Liver (tissue), 9 donors: ENCODE results near the gene TTC33. TPM values are rescaled to one million over a fixed set of nuclear protein-coding genes. Genes with fewer than 3 reads are reported as not detected.

Experiments used
- DNase-seq: peaks from one replicate; pipeline ENCODE4 v3.0.0-alpha.2; 2017; ENCODE audit warnings: low spot score
- H3K27ac ChIP-seq, 2 donors: one replicate each; pipeline ENCODE4 v1.7.0; 2013; ENCODE audit warnings: inconsistent platforms in 2 of 2, low read length in 2 of 2, control low read depth in 1 of 2, low read depth in 1 of 2, mild to moderate bottlenecking in 1 of 2
- H3K27me3 ChIP-seq, 4 donors: one replicate each; pipeline versions ENCODE4 v1.6.1 to v1.7.0; 2013; ENCODE audit warnings: low read length in 3 of 4, inconsistent platforms in 1 of 4, mild to moderate bottlenecking in 1 of 4, moderate library complexity in 1 of 4; ENCODE audit not compliant: control insufficient read depth in 4 of 4, insufficient read depth in 4 of 4
- H3K36me3 ChIP-seq, 4 donors: one replicate each; pipeline versions ENCODE4 v1.6.1 to v1.7.0; 2013; ENCODE audit warnings: low read length in 3 of 4, mild to moderate bottlenecking in 3 of 4, low read depth in 1 of 4, moderate library complexity in 1 of 4; ENCODE audit not compliant: control insufficient read depth in 4 of 4, insufficient read depth in 3 of 4
- H3K4me1 ChIP-seq, 4 donors: one replicate each; pipeline versions ENCODE4 v1.6.1 to v1.7.0; 2013; ENCODE audit warnings: low read length in 3 of 4, mild to moderate bottlenecking in 3 of 4, moderate library complexity in 1 of 4; ENCODE audit not compliant: control insufficient read depth in 4 of 4, insufficient read depth in 4 of 4
- H3K4me3 ChIP-seq, 3 donors: one replicate each; pipeline versions ENCODE4 v1.6.1 to v1.7.0; 2013; ENCODE audit warnings: low read length in 3 of 3, control low read depth in 1 of 3, low read depth in 1 of 3, mild to moderate bottlenecking in 1 of 3
- H3K9ac ChIP-seq, 2 donors: one replicate each; pipeline ENCODE4 v1.7.0; 2013; ENCODE audit warnings: low read length in 2 of 2, mild to moderate bottlenecking in 2 of 2, moderate library complexity in 2 of 2, control low read depth in 1 of 2, low read depth in 1 of 2
- H3K9me3 ChIP-seq, 4 donors: one replicate each; pipeline versions ENCODE4 v1.6.1 to v1.7.0; 2013; ENCODE audit warnings: low read length in 3 of 4; ENCODE audit not compliant: control insufficient read depth in 4 of 4
- EGR1 ChIP-seq, 2 donors: IDR thresholded peaks; 2 replicates each; pipeline ENCODE4 v1.6.1; 2016 to 2018; ENCODE audit warnings: antibody characterized with exemption in 2 of 2, low read depth in 2 of 2
- FOXA2 ChIP-seq: IDR thresholded peaks from 2 replicates; pipeline ENCODE4 v1.6.1; 2016; ENCODE audit warnings: antibody characterized with exemption
- HNF4A ChIP-seq, 2 donors: conservative IDR thresholded peaks; 2 replicates each; pipeline ENCODE4 v1.6.1; 2016; ENCODE audit warnings: antibody characterized with exemption in 2 of 2, mild to moderate bottlenecking in 2 of 2
- HNF4G ChIP-seq: IDR thresholded peaks from 2 replicates; pipeline ENCODE4 v1.6.1; 2016; ENCODE audit warnings: antibody characterized with exemption
- NR2F2 ChIP-seq: IDR thresholded peaks from 2 replicates; pipeline ENCODE4 v1.6.1; 2016; ENCODE audit warnings: antibody characterized with exemption
- RXRA ChIP-seq, 2 donors: IDR thresholded peaks; 2 replicates each; pipeline ENCODE4 v1.6.1; 2017 to 2018; ENCODE audit warnings: antibody characterized with exemption in 2 of 2, mild to moderate bottlenecking in 1 of 2
- TAF1 ChIP-seq: conservative IDR thresholded peaks from 2 replicates; pipeline ENCODE4 v1.6.1; 2016; ENCODE audit warnings: antibody characterized with exemption, mild to moderate bottlenecking
- YY1 ChIP-seq: IDR thresholded peaks from 2 replicates; pipeline ENCODE4 v1.6.1; 2016; ENCODE audit warnings: antibody characterized with exemption, mild to moderate bottlenecking
- WGBS: extraction: QIAGEN DNeasy Blood & Tissue Kit; methylation state at CpG from one replicate; pipeline ENCODE4 v1.1.7; 2013; 5-methylcytosine and 5-hydroxymethylcytosine counted together
- polyA plus RNA-seq, 2 donors: library from polyadenylated mRNA; stranded (reverse) in 1 of 2; unstranded in 1 of 2; fragments of 200-250 nt in 1 of 2; fragments of >200 nt in 1 of 2; fragmentation: Nextera tagmentation in 1 of 2; extraction: Ambion mirVana in 1 of 2; gene quantifications; one replicate each; pipeline versions ENCODE4 v1.2.1 to v1.2.3, GENCODE V29; 2013 to 2015
- total RNA-seq, 2 donors: library from RNA; depleted of rRNA; stranded (reverse); fragments of >200 nt; gene quantifications; one replicate each; pipeline ENCODE4 v1.2.3, GENCODE V29; 2014
- TF ChIP-seq, protein P1 (sequence below): IDR thresholded peaks from 2 replicates; pipeline ENCODE4 v1.6.1; 2016; ENCODE audit warnings: antibody characterized with exemption, mild to moderate bottlenecking
- TF ChIP-seq, protein P2 (sequence below): IDR thresholded peaks from 2 replicates; pipeline ENCODE4 v1.6.1; 2016; ENCODE audit warnings: antibody characterized with exemption
- TF ChIP-seq, protein P3 (sequence below): IDR thresholded peaks from 2 replicates; pipeline ENCODE4 v1.6.1; 2016; ENCODE audit warnings: antibody characterized with exemption
- donor health status: healthy.
- donor health status: healthy.
- donor health status: healthy.
- donor health status: healthy.
- donor health status: healthy.

Gene TTC33
- total and polyA plus RNA-seq, 4 donors: 4.3 to 12.0 (median 7.6) TPM

DNA sequence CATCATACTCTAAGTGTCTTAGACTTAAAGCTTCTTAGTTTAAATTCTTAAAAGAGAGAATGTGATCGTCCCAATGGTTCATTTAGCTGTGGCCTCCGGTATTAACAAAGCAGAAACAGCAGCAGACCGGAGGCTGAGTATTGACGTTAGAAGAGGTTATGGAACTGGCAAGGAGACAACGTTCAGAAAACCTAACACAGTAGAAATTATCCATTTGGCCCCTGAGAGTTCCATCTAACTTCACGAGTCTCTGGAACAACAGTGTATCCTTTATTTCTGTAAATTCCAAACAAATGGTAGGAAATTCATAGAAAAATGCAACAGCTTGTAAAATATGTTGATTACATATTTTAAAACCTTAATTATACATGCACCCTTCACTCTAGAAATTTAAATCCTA is 183.4 kb downstream of the TTC33 start:
- no peak for DNase-seq
- Histone ChIP-seq H3K4me1 (no peaks in the 10 kb centered on the region), H3K27me3 (no peaks in the 10 kb centered on the region), H3K4me3 (no peak overlapping the region), H3K36me3 (no peaks in the 10 kb centered on the region), H3K27ac (no peak overlapping the region), H3K9me3 (no peaks in the 10 kb centered on the region), H3K9ac (no peak overlapping the region)
- 81% methylated on average over 6 of the region's 6 CpGs for WGBS
- no peak for TF ChIP-seq FOXA2
- TF ChIP-seq, protein P1, sequence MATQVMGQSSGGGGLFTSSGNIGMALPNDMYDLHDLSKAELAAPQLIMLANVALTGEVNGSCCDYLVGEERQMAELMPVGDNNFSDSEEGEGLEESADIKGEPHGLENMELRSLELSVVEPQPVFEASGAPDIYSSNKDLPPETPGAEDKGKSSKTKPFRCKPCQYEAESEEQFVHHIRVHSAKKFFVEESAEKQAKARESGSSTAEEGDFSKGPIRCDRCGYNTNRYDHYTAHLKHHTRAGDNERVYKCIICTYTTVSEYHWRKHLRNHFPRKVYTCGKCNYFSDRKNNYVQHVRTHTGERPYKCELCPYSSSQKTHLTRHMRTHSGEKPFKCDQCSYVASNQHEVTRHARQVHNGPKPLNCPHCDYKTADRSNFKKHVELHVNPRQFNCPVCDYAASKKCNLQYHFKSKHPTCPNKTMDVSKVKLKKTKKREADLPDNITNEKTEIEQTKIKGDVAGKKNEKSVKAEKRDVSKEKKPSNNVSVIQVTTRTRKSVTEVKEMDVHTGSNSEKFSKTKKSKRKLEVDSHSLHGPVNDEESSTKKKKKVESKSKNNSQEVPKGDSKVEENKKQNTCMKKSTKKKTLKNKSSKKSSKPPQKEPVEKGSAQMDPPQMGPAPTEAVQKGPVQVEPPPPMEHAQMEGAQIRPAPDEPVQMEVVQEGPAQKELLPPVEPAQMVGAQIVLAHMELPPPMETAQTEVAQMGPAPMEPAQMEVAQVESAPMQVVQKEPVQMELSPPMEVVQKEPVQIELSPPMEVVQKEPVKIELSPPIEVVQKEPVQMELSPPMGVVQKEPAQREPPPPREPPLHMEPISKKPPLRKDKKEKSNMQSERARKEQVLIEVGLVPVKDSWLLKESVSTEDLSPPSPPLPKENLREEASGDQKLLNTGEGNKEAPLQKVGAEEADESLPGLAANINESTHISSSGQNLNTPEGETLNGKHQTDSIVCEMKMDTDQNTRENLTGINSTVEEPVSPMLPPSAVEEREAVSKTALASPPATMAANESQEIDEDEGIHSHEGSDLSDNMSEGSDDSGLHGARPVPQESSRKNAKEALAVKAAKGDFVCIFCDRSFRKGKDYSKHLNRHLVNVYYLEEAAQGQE: no peak
- no peak for TF ChIP-seq YY1
- TF ChIP-seq RXRA (IDR thresholded peaks at IDR 0.05): no peak
- no peak for TF ChIP-seq TAF1
- no peak for TF ChIP-seq EGR1 (IDR thresholded peaks at IDR 0.05; ENCODE audit: low read depth in 2 of 2)

DNA sequence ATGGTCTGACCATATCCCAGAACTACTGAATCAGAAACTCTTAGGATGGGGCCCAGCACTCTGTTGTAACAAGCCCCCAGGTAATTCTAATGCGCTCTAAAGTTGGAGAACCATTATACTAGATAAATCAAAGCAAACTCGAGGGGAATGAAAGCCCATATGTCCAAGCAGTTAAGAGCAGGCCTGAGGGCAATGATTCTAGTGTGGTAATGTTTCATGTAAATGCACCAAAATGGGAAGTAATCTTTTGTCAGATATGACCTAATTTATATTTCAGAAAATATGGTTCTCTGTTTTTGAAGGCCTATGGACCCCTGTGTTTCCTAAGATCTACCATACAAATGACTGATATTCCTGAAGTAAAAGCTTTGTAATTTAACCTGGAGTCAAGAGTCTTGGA is 184.0 kb downstream of the TTC33 start:
- H3K9ac ChIP-seq: no peak overlapping the region
- no peaks in the 10 kb centered on the region for H3K9me3 ChIP-seq
- no peak overlapping the region for H3K27ac ChIP-seq
- no peaks in the 10 kb centered on the region for H3K27me3 ChIP-seq
- no peak for DNase-seq
- WGBS: 83% methylated on average over 2 of the region's 2 CpGs
- H3K4me3 ChIP-seq: no peak overlapping the region
- no peaks in the 10 kb centered on the region for H3K4me1 ChIP-seq
- TF ChIP-seq, protein P2, sequence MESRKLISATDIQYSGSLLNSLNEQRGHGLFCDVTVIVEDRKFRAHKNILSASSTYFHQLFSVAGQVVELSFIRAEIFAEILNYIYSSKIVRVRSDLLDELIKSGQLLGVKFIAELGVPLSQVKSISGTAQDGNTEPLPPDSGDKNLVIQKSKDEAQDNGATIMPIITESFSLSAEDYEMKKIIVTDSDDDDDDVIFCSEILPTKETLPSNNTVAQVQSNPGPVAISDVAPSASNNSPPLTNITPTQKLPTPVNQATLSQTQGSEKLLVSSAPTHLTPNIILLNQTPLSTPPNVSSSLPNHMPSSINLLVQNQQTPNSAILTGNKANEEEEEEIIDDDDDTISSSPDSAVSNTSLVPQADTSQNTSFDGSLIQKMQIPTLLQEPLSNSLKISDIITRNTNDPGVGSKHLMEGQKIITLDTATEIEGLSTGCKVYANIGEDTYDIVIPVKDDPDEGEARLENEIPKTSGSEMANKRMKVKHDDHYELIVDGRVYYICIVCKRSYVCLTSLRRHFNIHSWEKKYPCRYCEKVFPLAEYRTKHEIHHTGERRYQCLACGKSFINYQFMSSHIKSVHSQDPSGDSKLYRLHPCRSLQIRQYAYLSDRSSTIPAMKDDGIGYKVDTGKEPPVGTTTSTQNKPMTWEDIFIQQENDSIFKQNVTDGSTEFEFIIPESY: no peak
- TF ChIP-seq, protein P3, sequence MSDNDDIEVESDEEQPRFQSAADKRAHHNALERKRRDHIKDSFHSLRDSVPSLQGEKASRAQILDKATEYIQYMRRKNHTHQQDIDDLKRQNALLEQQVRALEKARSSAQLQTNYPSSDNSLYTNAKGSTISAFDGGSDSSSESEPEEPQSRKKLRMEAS: no peak
- TF ChIP-seq HNF4G (no peak), YY1 (no peak), NR2F2 (no peak), EGR1 (IDR thresholded peaks at IDR 0.05; ENCODE audit: low read depth in 2 of 2) (no peak), FOXA2 (no peak), HNF4A (conservative IDR thresholded peaks at IDR 0.05) (no peak)
- TF ChIP-seq, protein P1: no peak
- H3K36me3 ChIP-seq: no peaks in the 10 kb centered on the region
